Natural killer cell treated with Interleukin-12 subunit alpha and Interleukin-12 subunit beta and Interleukin-15 and Interleukin-18, amount 100 ng/mL, for 72 hours (primary cell): Measurements from ENCODE around the gene UPF1. TPM values are rescaled to one million over a fixed set of nuclear protein-coding genes. Genes with fewer than 3 reads are reported as not detected.
"Not testable (repeated sequence)": the region's sequence is repeated elsewhere in the genome, so short reads cannot be mapped to it uniquely, and the experiment has no call there.

Experiments used
- ATAC-seq, 2 donors: fragments of 150-1000 bp; cut with Tn5 transposase in 1 of 2; sonication (Bioruptor Pico), chemical (Tn5 transposase) in 1 of 2; 2 replicates each; pipeline ENCODE4 v1.10.0; 2021
- DNase-seq: peaks from one replicate; pipeline ENCODE4 v3.0.0; 2022; ENCODE audit warnings: low spot score
- H3K27ac Mint-ChIP-seq, 2 donors: 1 replicate in 1 of 2; 2 replicates in 1 of 2; pipeline ENCODE4 v1.8.0; 2022; ENCODE audit warnings: mixed read lengths in 2 of 2, mild to moderate bottlenecking in 1 of 2, moderate library complexity in 1 of 2
- H3K27me3 Mint-ChIP-seq, 2 donors: 1 replicate in 1 of 2; 2 replicates in 1 of 2; pipeline ENCODE4 v1.8.0; 2022; ENCODE audit warnings: mixed read lengths in 2 of 2
- H3K36me3 Mint-ChIP-seq: one replicate; pipeline ENCODE4 v1.8.0; 2022; ENCODE audit warnings: mixed read lengths
- H3K4me1 Mint-ChIP-seq, 2 donors: 1 replicate in 1 of 2; 2 replicates in 1 of 2; pipeline ENCODE4 v1.8.0; 2022; ENCODE audit warnings: low read depth in 2 of 2, mixed read lengths in 2 of 2, mild to moderate bottlenecking in 1 of 2
- H3K4me3 Mint-ChIP-seq: one replicate; pipeline ENCODE4 v1.8.0; 2022; ENCODE audit warnings: mixed read lengths
- H3K9me3 Mint-ChIP-seq: 2 replicates; pipeline ENCODE4 v1.8.0; 2022; ENCODE audit warnings: mixed read lengths
- total RNA-seq, 2 donors: library from RNA; stranded (reverse); gene quantifications; one replicate each; pipeline ENCODE4 v1.2.3, GENCODE V29; 2022

UPF1 gene
- total RNA-seq, 2 donors from 2014 or later = 104 to 150 TPM

GRCh38 chr19:18894254-18895037 lies 62.7 kb downstream of the UPF1 start:
- no peak overlapping the region for H3K4me3 Mint-ChIP-seq
- H3K4me1 Mint-ChIP-seq = peaks cover 5 to 8% of the 10 kb centered on the region in 2 donors
- H3K27ac Mint-ChIP-seq = no peak overlapping the region
- ATAC-seq = no peak
- H3K36me3 Mint-ChIP-seq = no peaks in the 10 kb centered on the region
- no peaks in the 10 kb centered on the region for H3K9me3 Mint-ChIP-seq
- DNase-seq = no peak
- peaks cover 13 to 17% of the 10 kb centered on the region in 2 donors for H3K27me3 Mint-ChIP-seq

GRCh38 chr19:18895038-18895823 lies 63.5 kb downstream of the UPF1 start:
- no peak overlapping the region for H3K4me3 Mint-ChIP-seq
- no peaks in the 10 kb centered on the region for H3K36me3 Mint-ChIP-seq
- H3K27me3 Mint-ChIP-seq = peaks cover 13% of the 10 kb centered on the region in 2 donors
- peaks cover 5 to 8% of the 10 kb centered on the region in 2 donors for H3K4me1 Mint-ChIP-seq
- H3K27ac Mint-ChIP-seq = no peak overlapping the region
- no peak for ATAC-seq
- DNase-seq = no peak
- no peaks in the 10 kb centered on the region for H3K9me3 Mint-ChIP-seq

- H3K4me1 Mint-ChIP-seq = peaks cover 5 to 8% of the 10 kb centered on the region in 2 donors
- H3K9me3 Mint-ChIP-seq = no peaks in the 10 kb centered on the region
- H3K27me3 Mint-ChIP-seq = peaks cover 13% of the 10 kb centered on the region in 2 donors
- H3K4me3 Mint-ChIP-seq = peak within 1 kb of the TSS; percentile 63
- H3K36me3 Mint-ChIP-seq = no peaks in the 10 kb centered on the region
- ATAC-seq (no peak), DNase-seq (no peak)
- H3K27ac Mint-ChIP-seq = no peak within 1 kb of the TSS
These were observed 64.1 kb downstream of the UPF1 start, which contains the start of gene CERS1 for GRCh38 chr19:18895824-18896341. Gene CERS1, minus strand, starts transcription at chr19:18896158. Its CDS starts 86 bp downstream, at chr19:18896072.

- no peak for DNase-seq
- Mint-ChIP-seq H3K27ac (no peak overlapping the region), H3K4me1 (peaks cover 5 to 8% of the 10 kb centered on the region in 2 donors), H3K4me3 (peak overlapping the region; percentile 63), H3K36me3 (no peaks in the 10 kb centered on the region), H3K9me3 (no peaks in the 10 kb centered on the region), H3K27me3 (peaks cover 13% of the 10 kb centered on the region in 2 donors)
- ATAC-seq = no peak
These were observed 64.7 kb downstream of the UPF1 start for GRCh38 chr19:18896421-18896841.

- ATAC-seq (peak in 1 of 2 donors; percentile 17), DNase-seq (no peak)
- H3K27ac Mint-ChIP-seq = no peak overlapping the region
- peak overlapping the region; percentile 19 for H3K4me3 Mint-ChIP-seq
- peaks cover 13% of the 10 kb centered on the region in 2 donors for H3K27me3 Mint-ChIP-seq
- H3K9me3 Mint-ChIP-seq = no peaks in the 10 kb centered on the region
- no peaks in the 10 kb centered on the region for H3K36me3 Mint-ChIP-seq
- H3K4me1 Mint-ChIP-seq = peaks cover 5 to 8% of the 10 kb centered on the region in 2 donors
These were observed 65.6 kb downstream of the UPF1 start for GRCh38 chr19:18897094-18898029.

GRCh38 chr19:18898081-18898606 lies 66.4 kb downstream of the UPF1 start:
- Mint-ChIP-seq H3K9me3 (no peaks in the 10 kb centered on the region), H3K27me3 (peaks cover 13% of the 10 kb centered on the region in 2 donors), H3K27ac (no peak overlapping the region), H3K36me3 (no peaks in the 10 kb centered on the region), H3K4me1 (peaks cover 5 to 8% of the 10 kb centered on the region in 2 donors), H3K4me3 (no peak overlapping the region)
- no peak for DNase-seq
- ATAC-seq = no peak

GRCh38 chr19:18898607-18899408 lies 67.0 kb downstream of the UPF1 start:
- Mint-ChIP-seq H3K4me1 (peaks cover 5 to 8% of the 10 kb centered on the region in 2 donors), H3K4me3 (no peak overlapping the region)
- no peak for ATAC-seq

GRCh38 chr19:18899624-18900560 lies 68.1 kb downstream of the UPF1 start:
- ATAC-seq = no peak
- H3K27ac Mint-ChIP-seq = no peak overlapping the region
- peaks cover 10 to 13% of the 10 kb centered on the region in 2 donors for H3K27me3 Mint-ChIP-seq
- DNase-seq = no peak
- H3K9me3 Mint-ChIP-seq = no peaks in the 10 kb centered on the region
- peaks cover 5 to 8% of the 10 kb centered on the region in 2 donors for H3K4me1 Mint-ChIP-seq
- no peaks in the 10 kb centered on the region for H3K36me3 Mint-ChIP-seq
- no peak overlapping the region for H3K4me3 Mint-ChIP-seq

More at GRCh38 chr19:18898607-18899408, 67.0 kb downstream of the UPF1 start:
- H3K36me3 Mint-ChIP-seq = no peaks in the 10 kb centered on the region
- H3K9me3 Mint-ChIP-seq = no peaks in the 10 kb centered on the region
- no peak overlapping the region for H3K27ac Mint-ChIP-seq
- H3K27me3 Mint-ChIP-seq = peaks cover 11 to 13% of the 10 kb centered on the region in 2 donors
- DNase-seq = no peak

- ATAC-seq = no peak
These were observed 69.1 kb downstream of the UPF1 start for GRCh38 chr19:18900700-18901481.

GRCh38 chr19:18901491-18901890 lies 69.7 kb downstream of the UPF1 start:
- Mint-ChIP-seq H3K9me3 (no peaks in the 10 kb centered on the region), H3K36me3 (no peaks in the 10 kb centered on the region), H3K4me3 (no peak overlapping the region)

More at GRCh38 chr19:18900700-18901481, 69.1 kb downstream of the UPF1 start:
- H3K27ac Mint-ChIP-seq = no peak overlapping the region
- peaks cover 10 to 13% of the 10 kb centered on the region in 2 donors for H3K27me3 Mint-ChIP-seq
- DNase-seq = no peak
- no peaks in the 10 kb centered on the region for H3K36me3 Mint-ChIP-seq
- H3K9me3 Mint-ChIP-seq = no peaks in the 10 kb centered on the region
- H3K4me1 Mint-ChIP-seq = peaks cover 5 to 11% of the 10 kb centered on the region in 2 donors
- no peak overlapping the region for H3K4me3 Mint-ChIP-seq

GRCh38 chr19:18902519-18902918 lies 70.8 kb downstream of the UPF1 start:
- H3K27me3 Mint-ChIP-seq, H3K4me3 Mint-ChIP-seq, DNase-seq, ATAC-seq, H3K27ac Mint-ChIP-seq, H3K36me3 Mint-ChIP-seq, H3K9me3 Mint-ChIP-seq, H3K4me1 Mint-ChIP-seq: not testable (repeated sequence)

More at GRCh38 chr19:18901491-18901890, 69.7 kb downstream of the UPF1 start:
- DNase-seq (no peak), ATAC-seq (no peak)
- Mint-ChIP-seq H3K27ac (no peak overlapping the region), H3K4me1 (peaks cover 5 to 12% of the 10 kb centered on the region in 2 donors), H3K27me3 (peaks cover 8 to 11% of the 10 kb centered on the region in 2 donors)
